Endothelial cell of umbilical vein (primary cell): Measurements from ENCODE around the gene EPS15. TPM values are rescaled to one million over a fixed set of nuclear protein-coding genes. Genes with fewer than 3 reads are reported as not detected.

ENCODE experiments used
- BruUV-seq: library from RNA; stranded (reverse); fragments of 400-500 nt; replicated peaks from 2 replicates; lab custom pipeline; 2021; lab: Mats Ljungman, UMichigan
- CTCF ChIA-PET: fragments of 300-600, 350-600 bp; sonication (Branson Sonifier 250); formaldehyde crosslinking; loops from one replicate; lab custom pipeline; 2021; ENCODE audit warnings: antibody characterized with exemption, inconsistent platforms; lab: Charles Lee
- POLR2A ChIA-PET: fragments of 300-600, 350-600 bp; sonication (Branson Sonifier 250); formaldehyde crosslinking; loops from one replicate; lab custom pipeline; 2021; ENCODE audit warnings: antibody characterized with exemption, inconsistent platforms; lab: Charles Lee
- DNase-seq: peaks from one replicate; pipeline ENCODE4 v3.0.0-alpha.2; 2011; ENCODE audit warnings: low read depth, low spot score
- FAIRE-seq: peaks from 2 replicates; lab custom pipeline; 2011; peaks lifted over from hg19 to GRCh38; lab: Jason Lieb, UNC
- H2AFZ ChIP-seq: 2 replicates; pipeline ENCODE4 v1.6.0; 2012; ENCODE audit warnings: low read depth, low read length, control low read depth, inconsistent platforms
- H3K27ac ChIP-seq: 2 replicates; pipeline ENCODE4 v1.5.1; 2011; ENCODE audit warnings: low read depth, mild to moderate bottlenecking, control low read depth, low read length, moderate library complexity; ENCODE audit not compliant: insufficient read depth
- H3K27me3 ChIP-seq, 2 experiments: 2 replicates each; pipeline versions ENCODE4 v1.6.0 to v1.6.1; 2011; ENCODE audit warnings: low read length in 2 of 2, mixed read lengths in 1 of 2; ENCODE audit not compliant: control insufficient read depth in 2 of 2, insufficient read depth in 2 of 2
- H3K36me3 ChIP-seq, 2 experiments: 2 replicates in 1 of 2; 3 replicates in 1 of 2; pipeline ENCODE4 v1.5.1; 2011; ENCODE audit warnings: low read length in 2 of 2, mild to moderate bottlenecking in 1 of 2, moderate library complexity in 1 of 2; ENCODE audit not compliant: control insufficient read depth in 2 of 2, insufficient read depth in 2 of 2; ENCODE audit errors: extremely low read depth in 1 of 2
- H3K4me1 ChIP-seq: 3 replicates; pipeline ENCODE4 v1.5.1; 2011; ENCODE audit warnings: mild to moderate bottlenecking, low read length; ENCODE audit not compliant: control insufficient read depth, insufficient read depth; ENCODE audit errors: extremely low read depth
- H3K4me2 ChIP-seq: 2 replicates; pipeline ENCODE4 v1.6.1; 2011; ENCODE audit warnings: low read length, control low read depth, mixed read lengths; ENCODE audit not compliant: insufficient read depth
- H3K4me3 ChIP-seq, 3 experiments: fragments of 200-600 bp in 1 of 3; sonication (generic), shearing (Covaris generic) in 1 of 3; replicated peaks in 1 of 3; 2 replicates each; pipeline ENCODE4 v1.5.1; 2011 to 2016; ENCODE audit warnings: control low read depth in 3 of 3, low read length in 3 of 3, mild to moderate bottlenecking in 2 of 3, inconsistent platforms in 1 of 3, low read depth in 1 of 3, moderate library complexity in 1 of 3; ENCODE audit not compliant: insufficient read depth in 1 of 3
- H3K79me2 ChIP-seq: 2 replicates; pipeline ENCODE4 v1.6.0; 2012; ENCODE audit warnings: low read length, inconsistent platforms; ENCODE audit not compliant: control insufficient read depth, insufficient read depth
- H3K9ac ChIP-seq: replicated peaks from 2 replicates; pipeline ENCODE3; 2011; ENCODE audit warnings: low read length, control low read depth; ENCODE audit not compliant: insufficient read depth; ENCODE audit errors: extremely low read depth
- H3K9me1 ChIP-seq: replicated peaks from 3 replicates; pipeline ENCODE4 v1.6.0; 2011; ENCODE audit warnings: mild to moderate bottlenecking, low read length; ENCODE audit not compliant: control insufficient read depth, insufficient read depth; ENCODE audit errors: extremely low read depth
- H3K9me3 ChIP-seq: replicated peaks from 2 replicates; pipeline ENCODE4 v1.5.1; 2012; ENCODE audit warnings: low read length, inconsistent platforms; ENCODE audit not compliant: control insufficient read depth, insufficient read depth
- H4K20me1 ChIP-seq: replicated peaks from 2 replicates; pipeline ENCODE3; 2011; ENCODE audit warnings: mild to moderate bottlenecking, low read length; ENCODE audit not compliant: control insufficient read depth, insufficient read depth; ENCODE audit errors: extremely low read depth
- EZH2 ChIP-seq: IDR thresholded peaks from 2 replicates; pipeline ENCODE4 v1.6.1; 2012; ENCODE audit warnings: borderline replicate concordance, low read depth, mild to moderate bottlenecking, moderate library complexity, low read length, inconsistent platforms; ENCODE audit not compliant: severe bottlenecking
- FOS ChIP-seq: IDR thresholded peaks from 2 replicates; pipeline ENCODE4 v1.6.1; 2011; ENCODE audit warnings: mild to moderate bottlenecking, low read length, moderate library complexity, borderline replicate concordance; ENCODE audit not compliant: insufficient read depth
- GATA2 ChIP-seq: IDR thresholded peaks from 2 replicates; pipeline ENCODE4 v1.7.0; 2011; ENCODE audit warnings: low read depth, mild to moderate bottlenecking, moderate library complexity, mixed read lengths, low read length; ENCODE audit not compliant: insufficient read length, insufficient read depth
- JUN ChIP-seq: IDR thresholded peaks from 2 replicates; pipeline ENCODE4 v1.6.1; 2011; ENCODE audit warnings: borderline replicate concordance, low read depth; ENCODE audit not compliant: insufficient read length, insufficient read depth
- MYC ChIP-seq: IDR thresholded peaks from one replicate; pipeline ENCODE4 v1.6.1; 2011; ENCODE audit warnings: mild to moderate bottlenecking, low read depth, low read length
- POLR2A ChIP-seq: IDR thresholded peaks from 2 replicates; pipeline ENCODE4 v1.6.1; 2012; ENCODE audit warnings: low read depth, mild to moderate bottlenecking, control low read depth, low read length
- POLR2AphosphoS5 ChIP-seq: IDR thresholded peaks from 2 replicates; pipeline ENCODE4 v1.6.1; 2012; ENCODE audit warnings: low read depth, mild to moderate bottlenecking, control low read depth, low read length, moderate library complexity; ENCODE audit not compliant: insufficient read depth
- dilution Hi-C: fragments of 300-500 bp; cut with MboI; formaldehyde crosslinking; loops from one replicate; pipeline ENCODE4 v1.15.0; 2019; ENCODE audit warnings: low sequenced_read_pairs; ENCODE audit not compliant: extremely low pct_ligation_motif_present
- intact Hi-C: fragments of 100-400 bp; cut with micrococcal nuclease; formaldehyde crosslinking; loops from one replicate; pipeline ENCODE4 v1.10.0; 2022
- polyA plus RNA-seq, 4 experiments: library from polyadenylated mRNA; depleted of rRNA in 3 of 4; stranded (reverse) in 3 of 4; unstranded in 1 of 4; fragments of >200 nt; gene quantifications; 2 replicates each; pipeline versions ENCODE4 v1.2.1 to v1.2.3, GENCODE V29; 2011 to 2012; ENCODE audit warnings: missing spikeins in 1 of 4
- total RNA-seq: library from RNA; stranded (reverse); gene quantifications from 2 replicates; pipeline ENCODE4 v1.2.3, GENCODE V29; 2021
- TF ChIP-seq, protein P1 (sequence below): IDR thresholded peaks from 2 replicates; pipeline ENCODE4 v1.6.1; 2011; ENCODE audit not compliant: insufficient read depth, insufficient read length
- TF ChIP-seq, protein P2 (sequence below), 2 donors: IDR thresholded peaks; 1 replicate in 1 of 2; 2 replicates in 1 of 2; pipeline ENCODE4 v1.5.1; 2011; ENCODE audit warnings: low read length in 2 of 2, mild to moderate bottlenecking in 2 of 2, moderate library complexity in 2 of 2, control low read depth in 1 of 2, inconsistent platforms in 1 of 2, low read depth in 1 of 2; ENCODE audit not compliant: insufficient read depth in 1 of 2; ENCODE audit errors: extremely low read depth in 1 of 2

Gene EPS15
- total and polyA plus RNA-seq, 2 donors (not counting 3 experiments of a cell fraction or from before 2014, with no cell fraction given): 15.4 to 44.8 TPM

DNA sequence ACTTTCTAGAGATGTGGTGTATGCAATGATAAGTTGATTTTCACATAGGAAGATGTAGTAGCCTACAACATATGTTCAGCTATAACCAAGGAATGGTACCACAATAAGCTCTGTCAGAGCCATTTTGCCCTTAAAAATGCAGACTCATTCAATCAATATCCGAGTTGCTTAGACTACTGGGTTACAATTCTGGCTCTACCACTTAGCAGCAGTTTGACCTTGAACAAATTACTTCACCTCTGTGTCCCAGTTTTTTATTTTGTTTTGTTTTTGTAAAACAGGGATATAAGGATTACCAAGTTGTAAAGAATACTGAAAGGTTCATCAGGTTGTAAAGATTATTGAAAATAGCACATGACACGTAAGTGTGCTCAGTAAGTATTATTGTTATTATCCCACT is 9.3 kb downstream of the EPS15 start:
- FAIRE-seq (no peak), DNase-seq (no peak)
- H3K36me3 ChIP-seq: no peaks in the 10 kb centered on the region
- peaks cover 78% of the 10 kb centered on the region for H3K79me2 ChIP-seq
- dilution Hi-C loops (no loop called here), intact Hi-C loops (no loop called here)
- no peak overlapping the region for H3K4me3 ChIP-seq
- no peaks in the 10 kb centered on the region for H3K9me1 ChIP-seq
- no peaks in the 10 kb centered on the region for H3K27me3 ChIP-seq
- TF ChIP-seq GATA2 (no peak), FOS (no peak), JUN (no peak), POLR2A (no peak), POLR2AphosphoS5 (no peak), EZH2 (no peak), MYC (no peak)
- TF ChIP-seq, protein P1, sequence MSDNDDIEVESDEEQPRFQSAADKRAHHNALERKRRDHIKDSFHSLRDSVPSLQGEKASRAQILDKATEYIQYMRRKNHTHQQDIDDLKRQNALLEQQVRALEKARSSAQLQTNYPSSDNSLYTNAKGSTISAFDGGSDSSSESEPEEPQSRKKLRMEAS: no peak
- TF ChIP-seq, protein P2, sequence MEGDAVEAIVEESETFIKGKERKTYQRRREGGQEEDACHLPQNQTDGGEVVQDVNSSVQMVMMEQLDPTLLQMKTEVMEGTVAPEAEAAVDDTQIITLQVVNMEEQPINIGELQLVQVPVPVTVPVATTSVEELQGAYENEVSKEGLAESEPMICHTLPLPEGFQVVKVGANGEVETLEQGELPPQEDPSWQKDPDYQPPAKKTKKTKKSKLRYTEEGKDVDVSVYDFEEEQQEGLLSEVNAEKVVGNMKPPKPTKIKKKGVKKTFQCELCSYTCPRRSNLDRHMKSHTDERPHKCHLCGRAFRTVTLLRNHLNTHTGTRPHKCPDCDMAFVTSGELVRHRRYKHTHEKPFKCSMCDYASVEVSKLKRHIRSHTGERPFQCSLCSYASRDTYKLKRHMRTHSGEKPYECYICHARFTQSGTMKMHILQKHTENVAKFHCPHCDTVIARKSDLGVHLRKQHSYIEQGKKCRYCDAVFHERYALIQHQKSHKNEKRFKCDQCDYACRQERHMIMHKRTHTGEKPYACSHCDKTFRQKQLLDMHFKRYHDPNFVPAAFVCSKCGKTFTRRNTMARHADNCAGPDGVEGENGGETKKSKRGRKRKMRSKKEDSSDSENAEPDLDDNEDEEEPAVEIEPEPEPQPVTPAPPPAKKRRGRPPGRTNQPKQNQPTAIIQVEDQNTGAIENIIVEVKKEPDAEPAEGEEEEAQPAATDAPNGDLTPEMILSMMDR (IDR thresholded peaks at IDR 0.05; ENCODE audit: extremely low read depth in 1 of 2, insufficient read depth in 1 of 2, low read depth in 1 of 2, low read length in 2 of 2): no peak
- H3K9me3 ChIP-seq: no peaks in the 10 kb centered on the region
- H3K4me1 ChIP-seq: peaks cover 6% of the 10 kb centered on the region
- no peak overlapping the region for H2AFZ ChIP-seq
- H3K4me2 ChIP-seq: no peak overlapping the region
- peaks cover 16% of the 10 kb centered on the region for H4K20me1 ChIP-seq
- no TSS peak for BruUV-seq
- CTCF ChIA-PET: interaction anchor here (0.8 to 1.3 kb wide), 3 partner anchors 9 to 21 kb away, joined by 3 to 4 read pairs (median 3); partner anchors contain the start of gene EPS15
- H3K27ac ChIP-seq: no peak overlapping the region
- no peak overlapping the region for H3K9ac ChIP-seq
- POLR2A ChIA-PET: no interaction called here
